Glomerular endothelial cell (primary cell): ENCODE results near the gene STK32B. TPM values are rescaled to one million over a fixed set of nuclear protein-coding genes. Genes with fewer than 3 reads are reported as not detected.

ENCODE experiments used
- DNase-seq: peaks from one replicate; pipeline ENCODE4 v3.0.0-alpha.2; 2011; ENCODE audit warnings: low read depth, low spot score; ENCODE audit errors: extremely low read depth
- total RNA-seq: library from RNA; depleted of rRNA; stranded (reverse); fragments of >200 nt; gene quantifications from 2 replicates; pipeline ENCODE4 v1.2.3, GENCODE V29; 2015

Gene STK32B
- total RNA-seq, 1 donor from 2014 or later, result 29.0 TPM

DNA sequence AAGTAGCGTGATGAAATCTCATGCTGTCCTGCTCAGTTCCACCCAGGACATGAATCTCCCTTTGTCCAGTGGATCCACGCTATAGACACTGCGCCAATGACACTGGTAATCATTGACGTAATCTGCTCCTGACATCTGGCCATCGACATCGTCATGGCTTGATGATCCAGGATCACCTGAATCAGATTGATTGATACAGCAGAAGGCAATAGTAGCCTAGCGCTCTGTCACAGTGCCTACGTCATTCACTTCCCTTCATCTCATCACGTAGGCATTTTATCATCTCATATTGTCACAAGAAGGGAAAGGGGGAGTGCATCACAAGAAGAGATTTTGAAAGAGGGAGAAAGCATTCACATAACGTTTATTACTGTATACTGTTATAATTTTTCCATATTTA, 68.8 kb downstream of the STK32B start:
- no peak for DNase-seq

DNA sequence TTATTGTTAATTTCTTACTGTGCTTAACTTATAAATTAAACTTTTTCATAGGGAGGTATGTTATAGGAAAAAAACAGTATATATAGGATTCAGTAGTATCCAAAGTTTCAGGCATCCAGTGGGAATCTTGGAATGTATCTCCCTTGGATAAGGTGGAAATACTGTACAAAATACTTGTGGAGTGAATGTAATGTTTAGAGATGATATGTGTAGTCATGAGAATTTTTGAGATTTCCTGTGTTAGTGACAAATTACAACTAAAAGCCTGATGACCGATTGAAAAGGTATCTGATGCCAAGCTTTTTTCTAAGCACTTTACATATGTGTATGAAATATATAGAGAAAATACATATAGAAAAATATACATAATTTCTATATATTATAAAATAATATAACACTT, 69.2 kb downstream of the STK32B start:
- no peak for DNase-seq

DNA sequence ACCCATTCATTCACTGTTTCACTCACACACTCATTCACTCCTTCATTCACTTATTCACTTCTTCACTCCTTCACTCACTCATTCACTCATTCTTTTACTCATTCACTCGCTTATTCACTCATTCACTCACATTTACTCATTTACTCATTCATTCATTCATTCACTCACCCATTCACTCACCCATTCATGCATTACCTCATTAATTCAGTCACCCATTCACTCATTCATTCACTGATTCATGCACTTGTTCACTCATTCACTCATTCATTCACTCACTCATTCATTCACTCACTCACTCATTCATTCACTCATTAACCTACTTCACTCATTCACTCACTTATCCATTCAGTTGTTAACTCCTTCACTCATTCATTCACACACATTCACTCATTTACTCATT, 70.8 kb downstream of the STK32B start:
- DNase-seq, result no peak

DNA sequence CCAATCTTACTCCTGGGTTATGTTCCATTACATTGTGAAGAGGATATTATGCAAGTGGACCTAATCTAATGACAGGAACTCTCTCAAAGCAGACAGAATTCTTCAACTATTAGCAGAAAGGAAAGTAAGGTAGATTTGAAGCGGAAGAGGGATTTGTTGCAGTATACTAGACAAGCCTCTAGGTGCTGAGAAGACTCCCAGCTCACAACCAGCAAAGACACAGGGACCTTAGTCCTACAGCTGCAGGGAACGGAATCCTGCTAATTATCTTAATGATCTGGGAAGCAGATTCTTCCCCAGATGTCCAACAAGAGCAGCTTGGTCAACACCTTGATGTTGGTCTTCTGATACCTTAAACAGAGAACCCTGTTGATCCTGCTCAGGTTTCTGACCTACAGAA, 73.6 kb downstream of the STK32B start:
- no peak for DNase-seq

DNA sequence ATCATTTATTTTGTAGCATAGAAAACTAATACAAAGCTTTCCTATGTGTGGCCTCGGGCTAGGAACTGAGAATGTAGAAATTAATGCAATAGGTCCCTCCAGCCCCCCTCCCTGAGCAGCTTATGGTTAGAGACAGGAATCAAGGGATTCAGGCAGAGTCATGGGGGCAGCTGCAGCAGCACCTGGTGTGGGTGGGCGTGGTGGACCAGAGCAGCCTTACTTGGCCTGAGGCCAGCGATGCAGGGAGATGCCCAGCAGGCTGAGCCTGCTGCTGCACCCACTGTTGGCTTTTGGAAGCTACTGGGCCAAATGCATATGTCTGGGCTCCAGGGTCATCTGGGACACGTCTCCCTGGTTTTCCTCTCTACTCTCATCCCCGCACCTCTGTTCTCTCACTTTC, 74.0 kb downstream of the STK32B start:
- no peak for DNase-seq

DNA sequence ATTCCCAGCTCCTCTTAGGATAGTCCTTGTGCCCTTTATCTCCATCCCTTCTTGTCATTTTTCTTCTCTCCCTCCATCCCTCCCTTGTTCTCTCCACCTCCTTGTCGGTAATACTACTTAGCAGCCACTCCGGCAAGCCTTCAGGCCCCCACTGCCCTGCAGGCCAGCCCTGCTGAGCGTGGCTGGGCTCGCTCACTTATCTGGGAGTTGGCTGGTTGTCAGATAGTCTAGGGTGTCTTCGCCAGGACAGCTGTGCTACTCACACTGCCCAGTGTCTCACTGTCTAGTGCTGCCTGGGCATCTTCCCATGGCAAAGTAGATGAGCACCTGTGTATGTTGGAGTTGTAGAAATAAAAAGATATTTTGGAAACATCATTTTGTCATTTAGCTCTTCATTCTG, 75.0 kb downstream of the STK32B start:
- no peak for DNase-seq

DNA sequence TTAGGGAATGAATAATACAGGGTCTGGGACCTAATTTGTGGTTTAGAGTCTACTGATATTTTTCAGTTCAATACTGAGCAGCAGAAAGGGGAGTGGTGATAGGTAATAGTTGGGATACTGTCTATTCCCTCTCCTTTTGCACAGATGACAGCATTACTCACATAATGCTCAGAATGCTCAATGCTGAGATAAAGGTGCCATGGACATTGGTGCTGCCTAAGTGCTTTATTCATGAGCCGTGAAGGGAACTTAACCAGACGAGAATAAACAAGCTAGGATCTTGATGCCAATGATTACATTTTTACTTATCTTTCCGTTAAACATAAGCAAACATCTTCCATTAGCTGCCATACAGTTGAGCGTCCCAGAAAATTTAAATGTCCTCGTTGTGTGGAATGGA, 75.6 kb downstream of the STK32B start:
- DNase-seq, result no peak

DNA sequence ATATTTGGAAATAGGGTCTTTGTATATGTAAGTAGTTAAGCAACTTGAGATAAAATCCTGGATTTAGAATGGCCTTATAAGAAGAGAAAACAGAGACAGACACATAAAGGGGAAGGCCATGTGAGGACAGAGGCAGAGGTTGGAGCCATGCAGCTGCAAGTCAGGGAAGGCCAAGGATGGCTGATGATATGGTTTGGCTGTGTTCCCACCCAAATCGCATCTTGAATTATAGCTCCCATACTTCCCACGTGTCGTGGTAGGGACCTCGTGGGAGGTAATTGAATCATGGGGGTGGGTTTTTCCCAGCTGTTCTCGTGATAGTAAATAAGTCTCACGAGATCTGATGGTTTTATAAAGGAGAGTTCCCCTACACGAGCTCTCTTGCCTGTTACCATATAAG, 76.3 kb downstream of the STK32B start:
- no peak for DNase-seq

DNA sequence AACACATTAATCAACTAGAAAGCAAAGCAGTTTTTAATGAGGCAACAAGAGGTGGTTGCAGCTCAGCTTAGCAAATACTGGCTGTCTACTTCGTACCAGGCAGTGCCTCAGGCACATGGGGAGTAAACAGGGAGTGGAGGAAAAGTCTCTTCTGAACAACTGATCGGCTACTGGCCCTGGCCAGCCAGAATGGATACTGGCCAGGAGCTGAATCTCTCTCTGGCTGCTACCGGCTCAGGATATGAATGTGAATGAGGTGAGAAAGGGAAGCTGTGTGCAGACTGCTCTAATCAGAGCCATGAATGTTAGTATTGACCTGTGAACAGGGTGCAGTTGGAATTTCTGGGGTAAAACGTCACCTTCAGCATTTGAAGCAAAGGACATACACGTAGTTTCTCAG, 77.3 kb downstream of the STK32B start:
- no peak for DNase-seq

DNA sequence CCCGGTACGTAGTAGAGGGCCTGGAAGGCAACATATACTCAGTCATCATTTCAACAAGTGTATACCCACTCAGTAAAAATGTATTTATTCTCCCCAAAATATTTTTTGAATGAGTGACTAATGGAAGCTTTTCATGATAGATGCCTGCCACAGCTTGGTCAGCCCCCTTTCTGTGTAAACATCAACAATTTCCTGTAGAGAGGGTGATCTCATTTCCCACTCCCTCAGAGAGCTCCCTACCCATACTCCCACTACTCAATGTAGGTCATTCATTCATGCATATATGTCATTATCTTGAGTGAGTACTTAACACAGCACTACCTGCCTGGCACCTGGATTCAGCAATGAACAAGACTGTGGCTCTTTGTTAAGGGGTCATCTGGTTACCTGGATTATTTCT, 81.9 kb downstream of the STK32B start:
- peak; percentile 9 for DNase-seq

DNA sequence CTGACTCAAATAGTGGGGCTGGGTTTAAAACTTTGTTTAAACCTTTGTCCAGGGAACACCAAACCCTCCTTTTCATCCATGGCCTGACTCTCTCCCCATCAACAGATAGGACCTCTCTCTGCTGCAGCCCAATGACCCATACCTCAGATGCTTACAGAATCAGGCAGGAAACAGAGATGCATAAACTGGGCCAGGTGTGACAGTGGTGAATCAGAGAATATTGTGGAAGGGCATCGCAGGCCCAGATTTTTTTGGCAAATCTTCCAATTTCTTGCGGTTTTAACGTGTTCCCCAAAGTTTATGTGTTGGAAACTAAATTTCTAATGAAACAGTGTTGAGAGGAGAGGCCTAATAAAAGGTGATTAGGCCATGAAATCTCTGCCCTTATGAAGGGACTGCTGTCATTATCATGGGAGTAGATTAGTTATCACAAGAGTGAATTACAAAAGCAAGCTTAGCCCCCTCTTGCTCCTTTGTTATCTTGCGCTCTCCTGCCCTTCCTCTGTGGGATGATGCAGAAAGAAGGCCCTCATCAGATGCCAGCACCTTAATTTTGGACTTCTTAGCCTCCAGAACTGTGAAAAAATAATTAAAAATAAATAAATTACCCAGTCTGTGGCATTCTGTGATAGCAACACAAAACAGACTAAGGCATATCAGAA, 82.8 kb downstream of the STK32B start:
- no peak for DNase-seq

DNA sequence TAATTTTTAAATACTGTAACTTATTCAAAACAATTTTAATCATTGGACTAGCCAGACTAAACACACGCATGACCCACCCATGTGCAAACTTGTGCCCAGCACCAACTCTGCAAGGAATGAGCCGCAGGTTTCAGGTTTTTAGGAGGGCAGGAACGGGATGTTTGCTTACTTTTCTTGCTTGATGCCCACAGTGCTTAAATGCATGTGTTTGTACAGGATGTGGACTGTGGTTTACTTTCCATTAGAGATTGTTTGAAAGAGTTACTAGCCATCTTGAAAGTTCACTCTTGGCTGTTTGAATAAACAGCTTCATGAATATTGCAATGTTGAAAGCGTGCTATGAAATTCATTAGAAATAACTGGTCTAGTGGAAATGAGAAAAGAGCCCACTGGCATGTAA, 83.3 kb downstream of the STK32B start:
- no peak for DNase-seq

DNA sequence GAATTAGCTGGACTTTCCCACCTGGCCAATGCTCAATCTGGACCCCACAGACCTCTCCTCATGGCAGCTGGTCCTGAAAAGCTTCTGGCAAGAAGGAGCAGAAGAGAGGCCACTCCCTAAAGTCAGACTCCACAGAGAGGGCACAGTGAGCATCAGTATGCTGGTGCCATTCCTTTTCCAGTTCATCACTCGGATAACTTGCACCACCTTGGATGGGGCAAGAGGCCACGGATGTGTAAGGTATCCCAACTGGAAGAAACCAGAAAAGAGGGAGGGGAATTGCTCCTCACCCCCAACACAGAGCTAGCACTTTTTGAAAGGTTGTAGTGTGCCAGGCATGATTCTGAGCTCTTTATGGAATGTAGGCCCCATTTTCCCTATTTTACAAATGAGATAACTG, 85.9 kb downstream of the STK32B start:
- DNase-seq, result no peak

DNA sequence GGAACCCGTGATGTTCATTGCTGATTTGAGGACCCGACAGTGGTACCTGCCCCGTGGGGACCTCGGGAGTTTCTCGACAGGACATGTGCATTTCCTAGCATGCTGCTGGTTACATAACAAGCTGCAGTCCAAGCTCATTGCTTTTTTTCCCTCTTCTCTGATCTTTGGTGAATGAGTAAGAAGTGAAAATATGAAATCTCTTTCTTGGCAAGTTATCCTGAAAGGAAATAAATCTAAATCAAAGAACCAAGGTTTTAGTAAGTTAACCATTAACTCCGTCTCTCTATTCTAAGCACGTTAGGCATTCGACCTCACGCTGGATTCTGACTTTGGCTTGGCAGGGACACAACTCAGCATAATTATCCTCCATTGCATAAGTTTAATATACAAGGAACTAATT, 86.6 kb downstream of the STK32B start:
- no peak for DNase-seq

DNA sequence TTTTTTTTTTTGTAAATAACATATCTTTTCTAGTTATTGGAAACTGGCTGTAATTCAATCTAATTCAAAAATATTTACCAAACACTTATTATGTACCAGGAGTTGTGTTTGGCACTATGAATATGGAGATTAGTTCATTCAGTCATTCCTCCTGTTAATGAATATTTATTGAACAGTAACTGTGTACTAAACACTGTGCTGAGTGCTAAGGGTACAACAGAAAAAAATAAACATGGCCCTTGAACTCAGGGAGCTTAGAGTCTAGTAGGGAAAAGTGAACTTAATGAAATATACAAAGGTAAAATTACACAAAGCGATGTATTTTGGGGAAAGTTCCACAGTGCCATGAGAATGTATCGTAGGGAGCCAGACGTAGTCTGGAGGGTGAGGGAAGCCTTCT, 87.1 kb downstream of the STK32B start:
- DNase-seq, result no peak

DNA sequence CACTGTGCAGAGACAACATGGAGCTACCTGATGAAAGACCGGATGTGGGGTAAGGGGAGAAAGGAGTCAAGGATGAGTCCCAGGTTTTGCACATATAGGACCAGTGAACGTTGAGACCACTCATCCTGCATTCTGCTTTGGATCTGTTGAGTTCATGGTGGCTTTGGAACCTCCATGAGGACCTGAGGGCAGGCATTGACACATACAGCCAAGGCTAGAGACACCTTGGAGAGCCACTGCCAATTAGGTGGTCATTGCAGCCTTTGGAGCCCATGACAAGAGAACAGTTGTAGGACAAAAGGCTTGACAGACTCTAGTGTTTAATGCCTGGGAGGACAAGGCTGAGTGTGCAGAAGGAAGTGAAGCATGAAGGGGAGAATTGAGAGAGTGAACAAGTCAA, 87.9 kb downstream of the STK32B start:
- DNase-seq, result no peak

DNA sequence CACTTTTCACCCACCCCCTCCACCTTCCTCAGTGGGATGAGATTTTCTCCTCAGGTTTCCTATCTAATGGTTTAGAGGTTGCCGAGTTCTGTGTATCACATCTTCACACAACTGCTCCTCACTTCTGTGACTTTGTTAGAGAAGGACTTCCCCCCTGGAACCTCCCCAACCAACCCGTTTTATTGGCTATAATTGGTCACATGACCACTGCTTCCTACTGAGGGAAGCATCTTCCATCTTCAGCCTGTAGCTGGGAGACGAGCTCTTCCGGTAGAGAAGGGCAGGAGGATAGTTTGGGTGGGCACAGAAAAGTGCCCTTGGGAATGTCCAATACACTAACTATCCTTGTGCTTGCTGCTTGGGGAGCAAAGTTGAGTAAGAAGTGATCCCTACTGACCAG, 90.5 kb downstream of the STK32B start:
- DNase-seq, result no peak

DNA sequence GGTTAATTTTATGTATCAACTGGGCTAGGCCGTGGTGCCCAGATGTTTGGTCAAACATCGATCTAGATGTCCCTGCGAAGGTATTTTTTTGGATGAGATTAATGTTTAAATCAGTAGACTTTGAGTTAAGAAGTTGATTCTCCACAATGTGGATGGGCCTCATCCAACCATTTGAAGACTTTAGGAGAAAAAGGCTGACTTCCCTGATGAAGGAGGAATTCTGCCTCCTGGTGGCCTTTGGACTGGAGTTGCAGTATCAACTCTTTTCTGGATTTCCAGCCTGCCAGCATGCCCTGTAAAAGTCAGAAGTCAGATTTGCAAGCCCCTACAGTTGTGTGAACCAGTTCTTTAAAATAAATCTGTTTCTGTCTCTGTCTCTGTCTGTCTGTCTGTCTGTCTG, 91.4 kb downstream of the STK32B start:
- DNase-seq, result peak; percentile 39

DNA sequence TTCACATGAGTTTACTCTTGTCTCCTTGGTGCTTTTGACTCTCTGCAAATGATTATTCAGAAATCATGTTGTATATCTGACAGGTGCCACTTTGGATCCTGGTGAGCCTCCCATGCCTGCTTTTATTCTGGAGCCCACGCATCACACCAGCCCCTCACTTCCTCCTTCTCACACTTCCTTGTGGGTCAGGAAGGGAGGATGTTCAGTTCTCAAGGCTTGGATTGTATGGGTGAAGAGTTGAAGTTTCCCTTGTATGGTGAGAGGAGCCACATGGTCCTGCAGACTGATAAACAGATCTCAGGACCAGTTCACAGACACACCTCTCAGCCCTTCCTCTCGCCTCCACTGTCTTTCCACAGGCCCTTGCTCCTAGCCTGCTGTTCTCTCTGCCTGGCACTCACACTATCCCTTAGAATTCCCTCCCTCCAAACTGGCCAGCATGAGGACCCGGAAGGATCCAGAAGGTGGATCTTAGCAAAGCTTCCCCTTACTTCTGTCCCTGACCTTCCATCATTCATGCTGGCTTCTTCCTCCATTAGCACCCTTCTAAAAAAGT, 92.1 kb downstream of the STK32B start:
- DNase-seq, result no peak

DNA sequence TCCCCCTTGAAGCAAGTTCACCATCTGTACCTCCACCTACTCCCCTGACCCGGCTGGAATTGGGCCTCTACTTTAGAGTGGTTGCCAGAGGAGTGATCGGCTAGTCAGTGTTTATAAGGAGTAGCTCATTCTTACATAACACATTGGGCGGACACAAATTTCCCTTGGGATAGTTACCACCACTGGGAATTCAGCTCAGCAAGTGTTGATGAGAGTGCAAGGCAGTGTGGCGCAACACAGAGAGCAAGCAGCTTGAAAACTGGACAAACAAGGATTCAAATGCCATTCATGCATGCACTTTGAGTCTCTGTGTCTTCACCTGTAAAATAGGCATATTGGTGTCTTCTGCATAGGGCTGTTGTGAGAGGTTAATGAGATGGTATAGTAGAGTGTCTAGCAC, 92.7 kb downstream of the STK32B start:
- no peak for DNase-seq

DNA sequence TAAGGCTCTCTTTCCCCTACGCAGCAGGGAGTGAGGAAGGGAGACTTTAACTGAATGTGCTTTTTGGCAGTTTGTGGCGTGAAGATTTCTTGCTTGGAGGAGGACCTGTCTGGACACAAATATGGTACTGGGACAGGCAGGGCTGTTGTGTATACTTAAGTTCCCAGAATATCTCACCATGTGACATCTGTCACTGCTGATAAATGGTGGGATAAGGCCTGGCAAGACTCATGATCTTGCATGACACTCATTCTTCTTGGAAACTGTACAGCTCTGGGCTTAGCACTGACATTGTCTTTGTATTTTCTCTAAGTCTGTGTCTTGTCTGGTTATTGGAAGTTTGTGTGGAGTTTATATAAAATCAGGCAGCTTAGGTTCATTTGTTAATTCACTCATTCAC, 93.1 kb downstream of the STK32B start:
- no peak for DNase-seq

DNA sequence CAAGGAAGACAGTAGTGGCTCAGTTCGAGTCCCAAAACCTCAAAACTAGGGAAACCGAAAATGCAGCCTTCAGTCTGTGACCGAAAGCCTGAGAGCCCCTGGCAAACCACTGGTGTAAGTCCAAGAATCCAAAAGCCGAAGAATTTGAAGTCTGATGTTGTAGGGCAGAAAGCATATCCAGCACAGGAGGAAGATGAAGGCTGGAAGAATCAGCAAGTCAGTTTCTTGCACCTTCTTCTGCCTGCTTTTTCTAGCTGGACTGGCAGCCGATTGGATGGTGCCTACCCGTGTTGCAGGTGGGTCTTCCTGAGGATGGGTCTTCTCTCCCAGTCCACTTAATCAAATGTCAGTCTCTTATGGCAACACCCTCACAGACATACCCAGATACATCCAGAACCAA, 95.0 kb downstream of the STK32B start:
- no peak for DNase-seq

DNA sequence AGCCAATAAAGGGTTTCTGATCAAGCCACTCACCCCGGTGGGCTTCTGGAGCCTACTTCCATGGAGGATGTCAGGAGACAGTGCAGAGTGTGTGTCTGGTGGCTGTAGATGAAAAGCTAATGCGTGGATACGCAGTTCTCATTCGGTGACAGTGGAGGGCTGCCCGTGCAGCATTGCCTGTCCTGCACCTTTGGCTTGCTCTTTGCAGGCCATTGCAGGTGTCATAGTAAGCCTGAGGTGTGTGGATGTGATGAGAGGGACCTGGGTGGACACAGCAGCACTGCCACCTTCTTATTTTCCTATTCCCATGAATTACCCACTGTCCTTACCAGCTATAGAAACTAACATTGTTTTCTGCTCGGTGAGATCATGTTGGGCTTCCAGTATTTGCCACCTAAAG, 101.2 kb downstream of the STK32B start:
- DNase-seq, result no peak
